Measurements from ENCODE around the gene MITF.

- TF ChIP-seq CTCF (IDR thresholded peaks at IDR 0.05; ENCODE audit: insufficient read depth, low read depth, low read length) (no peak), EZH2 (IDR thresholded peaks at IDR 0.05; ENCODE audit: insufficient read depth, low read length) (no peak)
These were observed 132.6 kb downstream of the MITF start for GRCh38 chr3:69871868-69872267.
